Measurements from ENCODE around the gene PKHD1.

GRCh38 chr6:51892750-51893149, 194.7 kb downstream of the PKHD1 start:
- TF ChIP-seq CTCF (IDR thresholded peaks at IDR 0.05), result no peak
- TF ChIP-seq POLR2A (IDR thresholded peaks at IDR 0.05), result no peak

Measured in adrenal gland (tissue), 5 donors.